DOHH2 (cell line): ENCODE results near the gene FBXW7.

Source experiments
- CTCF ChIP-seq: fragments of 200-600 bp; sonication (generic); IDR thresholded peaks from one replicate; pipeline ENCODE4 v1.5.1; 2014; ENCODE audit warnings: antibody characterized with exemption, mild to moderate bottlenecking, low read depth, low read length; ENCODE audit not compliant: poor library complexity, severe bottlenecking
- EZH2phosphoT487 ChIP-seq: fragments of 200-600 bp; sonication (generic); IDR thresholded peaks from 2 replicates; pipeline ENCODE4 v1.6.1; 2017; ENCODE audit warnings: borderline replicate concordance, mild to moderate bottlenecking, antibody characterized with exemption, low read length, moderate library complexity, mixed read lengths

DNA sequence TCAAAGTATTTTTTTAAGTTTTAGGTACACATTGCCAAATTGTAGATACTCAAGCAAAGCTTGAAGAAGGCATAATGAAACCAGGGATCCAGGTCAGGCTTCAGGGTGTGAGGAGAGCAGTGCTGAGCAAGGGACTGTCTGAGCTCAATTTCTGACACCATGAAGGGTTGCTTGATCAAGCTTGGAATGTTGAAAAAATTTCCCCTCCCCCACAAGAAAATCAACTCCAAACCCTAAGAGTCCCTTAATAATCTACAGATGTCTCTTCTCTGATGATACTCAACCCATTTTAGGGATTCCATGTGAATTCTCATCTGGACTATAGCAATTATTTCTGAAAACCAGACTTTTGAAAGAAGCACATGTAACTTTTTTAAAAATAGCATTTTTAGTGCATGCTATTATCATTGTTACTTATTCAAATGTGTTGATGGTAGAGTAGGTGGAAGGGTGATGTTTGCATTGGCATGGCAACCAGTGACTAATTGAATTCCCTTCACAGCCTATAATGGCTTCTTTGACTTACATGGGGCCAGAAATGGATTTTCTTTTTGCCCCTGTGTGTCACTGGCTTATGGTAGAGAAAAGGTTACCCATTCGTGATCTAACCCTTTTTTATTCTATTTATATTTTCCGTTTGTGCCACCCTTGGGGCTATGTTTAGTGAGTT lies 252.0 kb downstream of the FBXW7 start:
- TF ChIP-seq CTCF (no peak), EZH2phosphoT487 (no peak)
